ENCODE measurements around the gene BICC1.

GRCh38 chr10:58797356-58797755, 284.7 kb downstream of the BICC1 start:
- no peak for TF ChIP-seq CTCF (IDR thresholded peaks at IDR 0.05)
- no peak for TF ChIP-seq POLR2A (IDR thresholded peaks at IDR 0.05)
